Thyroid gland (tissue), 4 donors: ENCODE measurements around the gene NLGN1.

ENCODE experiments used
- CTCF ChIP-seq, 6 experiments: fragments of 200-600 bp in 3 of 6; fragments of 450-650 bp in 3 of 6; sonication (generic) in 3 of 6; IDR thresholded peaks; one replicate each; pipeline ENCODE4 v1.5.1; 2016 to 2019; ENCODE audit warnings: antibody characterized with exemption in 6 of 6, mild to moderate bottlenecking in 2 of 6, inconsistent platforms in 1 of 6, moderate library complexity in 1 of 6
- POLR2A ChIP-seq, 2 donors: fragments of 450-650 bp; IDR thresholded peaks; one replicate each; pipeline ENCODE4 v1.6.1; 2017; ENCODE audit warnings: antibody characterized with exemption in 2 of 2, mild to moderate bottlenecking in 2 of 2, moderate library complexity in 1 of 2

- TF ChIP-seq CTCF (IDR thresholded peaks at IDR 0.05) (no peak), POLR2A (IDR thresholded peaks at IDR 0.05) (no peak)
These were observed 256.2 kb downstream of the NLGN1 start for GRCh38 chr3:173653781-173654180.
